Heart left ventricle (tissue), 16 donors: ENCODE measurements around the gene APLP1. TPM values are rescaled to one million over a fixed set of nuclear protein-coding genes. Genes with fewer than 3 reads are reported as not detected.
"Not testable (repeated sequence)": the region's sequence is repeated elsewhere in the genome, so short reads cannot be mapped to it uniquely, and the experiment has no call there.

Source experiments
- ATAC-seq, 4 donors: fragments of 200-7000 bp; cut with Tn5 transposase; one replicate each; pipeline ENCODE4 v1.9.1; 2020 to 2022; ENCODE audit warnings: moderate library complexity in 4 of 4, mild to moderate bottlenecking in 3 of 4, moderate number of reproducible peaks in 1 of 4
- DNase-seq, 5 donors: peaks; one replicate each; pipeline ENCODE4 v3.0.0-alpha.2; 2020
- H3K27ac ChIP-seq, 12 donors: fragments of 200-600 bp; sonication (generic) in 4 of 12; one replicate each; pipeline versions ENCODE4 v1.5.0 to v1.8.0; 2016 to 2022; ENCODE audit warnings: mild to moderate bottlenecking in 2 of 12
- H3K27me3 ChIP-seq, 9 donors: fragments of 200-600 bp; sonication (generic) in 2 of 9; one replicate each; pipeline versions ENCODE4 v1.5.1 to v1.8.0; 2016 to 2022; ENCODE audit warnings: mild to moderate bottlenecking in 3 of 9
- H3K36me3 ChIP-seq, 9 donors: fragments of 200-600 bp; sonication (generic) in 2 of 9; one replicate each; pipeline versions ENCODE4 v1.5.0 to v1.8.0; 2018 to 2022; ENCODE audit warnings: mild to moderate bottlenecking in 2 of 9
- H3K4me1 ChIP-seq, 12 donors: fragments of 200-600 bp; sonication (generic) in 4 of 12; one replicate each; pipeline versions ENCODE4 v1.5.0 to v1.8.0; 2016 to 2022; ENCODE audit warnings: mild to moderate bottlenecking in 3 of 12
- H3K4me3 ChIP-seq, 12 donors: fragments of 200-600 bp; sonication (generic) in 4 of 12; one replicate each; pipeline versions ENCODE4 v1.5.0 to v1.8.0; 2017 to 2022; ENCODE audit warnings: mild to moderate bottlenecking in 9 of 12, moderate library complexity in 4 of 12
- H3K9me3 ChIP-seq, 12 donors: fragments of 200-600 bp; sonication (generic) in 4 of 12; one replicate each; pipeline versions ENCODE4 v1.5.0 to v1.8.0; 2016 to 2022; ENCODE audit warnings: mild to moderate bottlenecking in 1 of 12
- CTCF ChIP-seq, 12 donors: fragments of 200-600 bp; sonication (generic) in 4 of 12; IDR thresholded peaks; one replicate each; pipeline versions ENCODE4 v1.5.0 to v1.8.0; 2018 to 2022; ENCODE audit warnings: antibody characterized with exemption in 12 of 12, mild to moderate bottlenecking in 5 of 12
- POLR2A ChIP-seq, 2 donors: fragments of 450-650 bp; IDR thresholded peaks; one replicate each; pipeline ENCODE4 v1.6.1; 2017; ENCODE audit warnings: antibody characterized with exemption in 2 of 2, mild to moderate bottlenecking in 2 of 2, moderate library complexity in 2 of 2
- WGBS, 4 donors: extraction: QIAGEN DNeasy Blood & Tissue Kit in 2 of 4; methylation state at CpG; one replicate each; pipeline versions ENCODE4 v1.1.5 to v1.1.7; 2013 to 2018; 5-methylcytosine and 5-hydroxymethylcytosine counted together
- intact Hi-C, 10 donors: fragments of 100-400 bp; cut with DNase I; formaldehyde crosslinking; loops; one replicate each; pipeline versions ENCODE4 v1.11.1 to v1.14.2; 2022
- polyA plus RNA-seq, 2 donors: library from polyadenylated mRNA; stranded (reverse); fragments of 200-250 nt; gene quantifications; one replicate each; pipeline ENCODE4 v1.2.3, GENCODE V29; 2013
- total RNA-seq, 9 donors: library from RNA; depleted of rRNA in 2 of 9; stranded (reverse); fragments of >200 nt in 2 of 9; fragmentation: NEBNext Ultra II Directional in 3 of 9; extraction: Animal tissue kit (Norgen Biotek cat#: 25700) in 3 of 9; gene quantifications; one replicate each; pipeline versions ENCODE4 v1.1.0 to v1.2.4, GENCODE V29; 2016 to 2023
- donor health status: ischemic (EF 13 %, LVEDD 7.1; RV severe dilation, severe dysfunction).
- donor health status: healthy with polysubstance abuse.
- donor health status: DM: no; HTN: yes; CAD: no.
- donor health status: DM: no; HTN: no; CAD: no.
- donor health status: ischemic (EF 25% LVEDD 6.9; RV normal size, moderate dysfunction).
- donor health status: ischemic (EF 25% LVEDD 5.7; RV mildly dilated, moderate dysfunction).
- donor health status: healthy.
- donor health status: DM: yes; HTN: yes; CAD: no.
- donor health status: ischemic (EF 35%, LVEDD 5.7; RV mildly dilated, moderate dysfunction).
- donor health status: nonischemic (EF 11% LVEDD 7.7; RV severe dilation, severe dysfunction).
- donor health status: DM: yes; HTN: yes; CAD: no.
- donor health status: PGD.
- donor health status: ischemic (EF 29% LVEDD 5.4; RV normal size, mild dysfunction).
- donor health status: nonischemic (EF 23%, LVEDD 6.1; RV moderate dilation, normal function).

The APLP1 gene
- total and polyA plus RNA-seq, 11 donors, result 2.1 to 44.3 (median 24.9) TPM

DNA sequence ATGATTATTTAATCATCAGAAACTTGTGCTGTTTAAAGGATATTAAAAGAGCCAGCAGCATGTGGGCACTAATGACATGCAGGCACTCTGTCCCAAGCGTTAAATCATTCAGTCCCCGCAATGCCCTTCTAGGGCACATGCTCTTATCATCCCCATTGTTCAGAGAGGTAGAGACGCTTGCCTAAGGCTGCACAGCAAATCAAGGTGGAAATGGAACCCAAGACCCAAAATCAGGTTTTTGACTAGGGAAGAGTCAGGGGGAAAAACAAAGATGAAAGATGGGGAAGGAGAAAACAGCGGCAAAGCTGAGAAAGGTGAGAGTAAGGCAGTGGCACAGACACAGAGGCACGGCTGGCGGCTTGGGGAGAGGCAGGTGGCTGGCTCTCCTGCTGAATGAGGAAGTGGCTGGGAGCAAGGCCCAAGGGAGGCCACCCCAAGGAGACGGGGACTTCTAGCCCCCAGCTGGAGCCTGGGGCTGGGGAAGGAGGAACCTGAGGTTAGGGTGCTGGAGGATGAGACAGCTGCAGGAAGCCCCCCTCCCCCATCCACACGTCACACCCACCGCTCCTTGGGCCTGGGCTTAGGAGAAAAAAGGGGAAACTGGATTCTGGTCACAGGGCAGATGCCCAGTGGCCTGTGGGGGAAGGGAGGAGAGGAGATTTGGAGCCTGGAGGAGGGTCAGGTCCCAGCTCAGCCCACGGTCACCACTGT, 40.8 kb downstream of the APLP1 start:
- H3K27ac ChIP-seq, result peak overlapping the region in 8 of 12 donors; percentile 6 to 88 (median 53)
- peak overlapping the region in 3 of 12 donors; percentile 3 to 69 (median 25) for H3K4me3 ChIP-seq
- H3K27me3 ChIP-seq, result peaks cover 0 to 6% (median 0%) of the 10 kb centered on the region in 9 donors
- WGBS, 4 donors, result 62 to 79% (median 72%) methylated on average over 10 of the region's 10 CpGs
- H3K4me1 ChIP-seq, result peaks cover 0 to 62% (median 0%) of the 10 kb centered on the region in 12 donors
- no peak for TF ChIP-seq CTCF (IDR thresholded peaks at IDR 0.05)
- TF ChIP-seq POLR2A (IDR thresholded peaks at IDR 0.05), result no peak
- DNase-seq, result peak; percentile 77 to 87 (median 81)
- intact Hi-C loops, result no loop called here
- ATAC-seq, result peak; percentile 63 to 89 (median 84)
- peaks cover 0 to 4% (median 0%) of the 10 kb centered on the region in 9 donors for H3K36me3 ChIP-seq
- H3K9me3 ChIP-seq, result no peaks in the 10 kb centered on the region

- Histone ChIP-seq H3K27me3 (peaks cover 0 to 6% (median 0%) of the 10 kb centered on the region in 9 donors), H3K27ac (peak overlapping the region in 6 of 12 donors; percentile 20 to 88 (median 67)), H3K9me3 (no peaks in the 10 kb centered on the region), H3K4me3 (no peak overlapping the region), H3K36me3 (peaks cover 0 to 4% (median 0%) of the 10 kb centered on the region in 9 donors), H3K4me1 (peaks cover 0 to 60% (median 0%) of the 10 kb centered on the region in 12 donors)
- no peak for DNase-seq
- ATAC-seq, result no peak
- TF ChIP-seq POLR2A (IDR thresholded peaks at IDR 0.05) (no peak), CTCF (IDR thresholded peaks at IDR 0.05) (no peak)
- intact Hi-C loops, result no loop called here
- WGBS, 4 donors, result 70 to 79% (median 74%) methylated on average over 4 to 6 of the region's 6 CpGs
Observed at GRCh38 chr19:35909684-35910035, 41.3 kb downstream of the APLP1 start.

- Histone ChIP-seq H3K27ac (peak overlapping the region in 3 of 12 donors; percentile 63 to 88 (median 71)), H3K4me1 (peaks cover 0 to 56% (median 0%) of the 10 kb centered on the region in 12 donors)
- ATAC-seq, DNase-seq, H3K36me3 ChIP-seq, H3K9me3 ChIP-seq, H3K4me3 ChIP-seq, intact Hi-C loops, H3K27me3 ChIP-seq: not testable (repeated sequence)
- 91 to 94% (median 92%) methylated on average over 14 of the region's 14 CpGs for WGBS, 4 donors
Observed at GRCh38 chr19:35910355-35910754, 42.0 kb downstream of the APLP1 start.

GRCh38 chr19:35911173-35911572, 42.8 kb downstream of the APLP1 start:
- 37 to 46% (median 42%) methylated on average over 2 to 3 of the region's 3 CpGs for WGBS, 4 donors
- H3K4me1 ChIP-seq, result peaks cover 0 to 51% (median 0%) of the 10 kb centered on the region in 12 donors
- no peak for DNase-seq

More at GRCh38 chr19:35911173-35911572, 42.8 kb downstream of the APLP1 start:
- ATAC-seq, result no peak
- TF ChIP-seq CTCF (IDR thresholded peaks at IDR 0.05) (no peak), POLR2A (IDR thresholded peaks at IDR 0.05) (no peak)
- H3K36me3 ChIP-seq, result peaks cover 0 to 4% (median 0%) of the 10 kb centered on the region in 9 donors
- H3K27ac ChIP-seq, result peak overlapping the region in 1 of 12 donors; percentile 88
- peaks cover 0 to 6% (median 0%) of the 10 kb centered on the region in 9 donors for H3K27me3 ChIP-seq
- intact Hi-C loops, result no loop called here
- H3K4me3 ChIP-seq, result no peak overlapping the region
- no peaks in the 10 kb centered on the region for H3K9me3 ChIP-seq
